Liver (tissue), 9 donors: ENCODE measurements around the gene PRR16. TPM values are rescaled to one million over a fixed set of nuclear protein-coding genes. Genes with fewer than 3 reads are reported as not detected.

Experiments
- DNase-seq: peaks from one replicate; pipeline ENCODE4 v3.0.0-alpha.2; 2017; ENCODE audit warnings: low spot score
- H3K27ac ChIP-seq, 2 donors: one replicate each; pipeline ENCODE4 v1.7.0; 2013; ENCODE audit warnings: inconsistent platforms in 2 of 2, low read length in 2 of 2, control low read depth in 1 of 2, low read depth in 1 of 2, mild to moderate bottlenecking in 1 of 2
- H3K27me3 ChIP-seq, 4 donors: one replicate each; pipeline versions ENCODE4 v1.6.1 to v1.7.0; 2013; ENCODE audit warnings: low read length in 3 of 4, inconsistent platforms in 1 of 4, mild to moderate bottlenecking in 1 of 4, moderate library complexity in 1 of 4; ENCODE audit not compliant: control insufficient read depth in 4 of 4, insufficient read depth in 4 of 4
- H3K36me3 ChIP-seq, 4 donors: one replicate each; pipeline versions ENCODE4 v1.6.1 to v1.7.0; 2013; ENCODE audit warnings: low read length in 3 of 4, mild to moderate bottlenecking in 3 of 4, low read depth in 1 of 4, moderate library complexity in 1 of 4; ENCODE audit not compliant: control insufficient read depth in 4 of 4, insufficient read depth in 3 of 4
- H3K4me1 ChIP-seq, 4 donors: one replicate each; pipeline versions ENCODE4 v1.6.1 to v1.7.0; 2013; ENCODE audit warnings: low read length in 3 of 4, mild to moderate bottlenecking in 3 of 4, moderate library complexity in 1 of 4; ENCODE audit not compliant: control insufficient read depth in 4 of 4, insufficient read depth in 4 of 4
- H3K4me3 ChIP-seq, 3 donors: one replicate each; pipeline versions ENCODE4 v1.6.1 to v1.7.0; 2013; ENCODE audit warnings: low read length in 3 of 3, control low read depth in 1 of 3, low read depth in 1 of 3, mild to moderate bottlenecking in 1 of 3
- H3K9ac ChIP-seq, 2 donors: one replicate each; pipeline ENCODE4 v1.7.0; 2013; ENCODE audit warnings: low read length in 2 of 2, mild to moderate bottlenecking in 2 of 2, moderate library complexity in 2 of 2, control low read depth in 1 of 2, low read depth in 1 of 2
- H3K9me3 ChIP-seq, 4 donors: one replicate each; pipeline versions ENCODE4 v1.6.1 to v1.7.0; 2013; ENCODE audit warnings: low read length in 3 of 4; ENCODE audit not compliant: control insufficient read depth in 4 of 4
- ATF3 ChIP-seq: IDR thresholded peaks from 2 replicates; pipeline ENCODE4 v1.6.1; 2016; ENCODE audit warnings: antibody characterized with exemption
- CTCF ChIP-seq: fragments of 150-350 bp; IDR thresholded peaks from 2 replicates; pipeline ENCODE4 v1.5.1; 2017; ENCODE audit warnings: improper control_type of control experiment, low read depth, low read length; ENCODE audit not compliant: missing input control
- EGR1 ChIP-seq, 2 donors: IDR thresholded peaks; 2 replicates each; pipeline ENCODE4 v1.6.1; 2016 to 2018; ENCODE audit warnings: antibody characterized with exemption in 2 of 2, low read depth in 2 of 2
- FOXA1 ChIP-seq: IDR thresholded peaks from 2 replicates; pipeline ENCODE4 v1.6.1; 2016; ENCODE audit warnings: antibody characterized with exemption
- FOXA2 ChIP-seq: IDR thresholded peaks from 2 replicates; pipeline ENCODE4 v1.6.1; 2016; ENCODE audit warnings: antibody characterized with exemption
- GABPA ChIP-seq, 2 donors: IDR thresholded peaks in 1 of 2; conservative IDR thresholded peaks in 1 of 2; 2 replicates each; pipeline ENCODE4 v1.6.1; 2016; ENCODE audit warnings: antibody characterized with exemption in 2 of 2, mild to moderate bottlenecking in 1 of 2, moderate library complexity in 1 of 2
- HNF4A ChIP-seq, 2 donors: conservative IDR thresholded peaks; 2 replicates each; pipeline ENCODE4 v1.6.1; 2016; ENCODE audit warnings: antibody characterized with exemption in 2 of 2, mild to moderate bottlenecking in 2 of 2
- HNF4G ChIP-seq: IDR thresholded peaks from 2 replicates; pipeline ENCODE4 v1.6.1; 2016; ENCODE audit warnings: antibody characterized with exemption
- JUND ChIP-seq, 2 donors: IDR thresholded peaks; 2 replicates each; pipeline ENCODE4 v1.6.1; 2016; ENCODE audit warnings: antibody characterized with exemption in 2 of 2
- MAX ChIP-seq: IDR thresholded peaks from 2 replicates; pipeline ENCODE4 v1.6.1; 2016; ENCODE audit warnings: antibody characterized with exemption
- NR2F2 ChIP-seq: IDR thresholded peaks from 2 replicates; pipeline ENCODE4 v1.6.1; 2016; ENCODE audit warnings: antibody characterized with exemption
- RAD21 ChIP-seq, 2 donors: IDR thresholded peaks; 2 replicates each; pipeline ENCODE4 v1.6.1; 2016; ENCODE audit warnings: antibody characterized with exemption in 2 of 2, mild to moderate bottlenecking in 2 of 2
- REST ChIP-seq: IDR thresholded peaks from 2 replicates; pipeline ENCODE4 v1.6.1; 2016; ENCODE audit warnings: antibody characterized with exemption, mild to moderate bottlenecking
- SP1 ChIP-seq: IDR thresholded peaks from 2 replicates; pipeline ENCODE4 v1.6.1; 2018; ENCODE audit warnings: antibody characterized with exemption, mild to moderate bottlenecking
- TAF1 ChIP-seq: conservative IDR thresholded peaks from 2 replicates; pipeline ENCODE4 v1.6.1; 2016; ENCODE audit warnings: antibody characterized with exemption, mild to moderate bottlenecking
- ZBTB33 ChIP-seq: IDR thresholded peaks from 2 replicates; pipeline ENCODE4 v1.6.1; 2016; ENCODE audit warnings: antibody characterized with exemption
- WGBS: extraction: QIAGEN DNeasy Blood & Tissue Kit; methylation state at CpG from one replicate; pipeline ENCODE4 v1.1.7; 2013; 5-methylcytosine and 5-hydroxymethylcytosine counted together
- polyA plus RNA-seq, 2 donors: library from polyadenylated mRNA; stranded (reverse) in 1 of 2; unstranded in 1 of 2; fragments of 200-250 nt in 1 of 2; fragments of >200 nt in 1 of 2; fragmentation: Nextera tagmentation in 1 of 2; extraction: Ambion mirVana in 1 of 2; gene quantifications; one replicate each; pipeline versions ENCODE4 v1.2.1 to v1.2.3, GENCODE V29; 2013 to 2015
- total RNA-seq, 2 donors: library from RNA; depleted of rRNA; stranded (reverse); fragments of >200 nt; gene quantifications; one replicate each; pipeline ENCODE4 v1.2.3, GENCODE V29; 2014
- donor health status: healthy.
- donor health status: healthy.
- donor health status: healthy.
- donor health status: healthy.
- donor health status: healthy.

PRR16 gene
- total and polyA plus RNA-seq, 4 donors, result 0.14 to 0.42 (median 0.21) TPM

- Histone ChIP-seq H3K36me3 (no peaks in the 10 kb centered on the region), H3K4me3 (no peak overlapping the region), H3K4me1 (no peaks in the 10 kb centered on the region), H3K27me3 (peaks cover 0 to 5% (median 0%) of the 10 kb centered on the region in 4 donors), H3K9ac (no peak overlapping the region), H3K27ac (no peak overlapping the region), H3K9me3 (no peaks in the 10 kb centered on the region)
- no peak for TF ChIP-seq RAD21 (IDR thresholded peaks at IDR 0.05)
- TF ChIP-seq FOXA2, result no peak
- no peak for TF ChIP-seq JUND (IDR thresholded peaks at IDR 0.05)
- TF ChIP-seq REST, result no peak
- TF ChIP-seq GABPA (IDR thresholded peaks at IDR 0.05 in 1 of 2, conservative IDR thresholded peaks at IDR 0.05 in 1 of 2), result no peak
- TF ChIP-seq FOXA1, result no peak
- no peak for TF ChIP-seq NR2F2
- no peak for TF ChIP-seq TAF1
- no peak for TF ChIP-seq EGR1 (IDR thresholded peaks at IDR 0.05; ENCODE audit: low read depth in 2 of 2)
- TF ChIP-seq ATF3, result no peak
- no peak for TF ChIP-seq CTCF
- 57% methylated on average over 1 of the region's 1 CpG for WGBS
- no peak for DNase-seq
Observed at GRCh38 chr5:120454094-120454798, 9.9 kb upstream of the PRR16 start.

GRCh38 chr5:120456006-120456405, 8.1 kb upstream of the PRR16 start:
- Histone ChIP-seq H3K27me3 (peaks cover 0 to 4% (median 0%) of the 10 kb centered on the region in 4 donors), H3K27ac (no peak overlapping the region), H3K36me3 (no peaks in the 10 kb centered on the region), H3K4me3 (no peak overlapping the region), H3K9ac (no peak overlapping the region), H3K9me3 (no peaks in the 10 kb centered on the region), H3K4me1 (no peaks in the 10 kb centered on the region)
- DNase-seq, result no peak
- 33% methylated on average over 3 of the region's 3 CpGs for WGBS
- no peak for TF ChIP-seq HNF4A (conservative IDR thresholded peaks at IDR 0.05)
- no peak for TF ChIP-seq CTCF
- TF ChIP-seq ATF3, result no peak
- no peak for TF ChIP-seq JUND (IDR thresholded peaks at IDR 0.05)
- TF ChIP-seq RAD21 (IDR thresholded peaks at IDR 0.05), result no peak
- no peak for TF ChIP-seq FOXA1
- no peak for TF ChIP-seq REST
- no peak for TF ChIP-seq SP1
- TF ChIP-seq GABPA (IDR thresholded peaks at IDR 0.05 in 1 of 2, conservative IDR thresholded peaks at IDR 0.05 in 1 of 2), result no peak
- no peak for TF ChIP-seq ZBTB33
- TF ChIP-seq EGR1 (IDR thresholded peaks at IDR 0.05; ENCODE audit: low read depth in 2 of 2), result no peak
- TF ChIP-seq MAX, result no peak
- no peak for TF ChIP-seq HNF4G
